ENCODE data around the gene SLIT3. TPM values are rescaled to one million over a fixed set of nuclear protein-coding genes. Genes with fewer than 3 reads are reported as not detected.

Gene SLIT3
- total and polyA plus RNA-seq, 2 donors from 2014 or later: 14.5 to 54.1 TPM

DNA sequence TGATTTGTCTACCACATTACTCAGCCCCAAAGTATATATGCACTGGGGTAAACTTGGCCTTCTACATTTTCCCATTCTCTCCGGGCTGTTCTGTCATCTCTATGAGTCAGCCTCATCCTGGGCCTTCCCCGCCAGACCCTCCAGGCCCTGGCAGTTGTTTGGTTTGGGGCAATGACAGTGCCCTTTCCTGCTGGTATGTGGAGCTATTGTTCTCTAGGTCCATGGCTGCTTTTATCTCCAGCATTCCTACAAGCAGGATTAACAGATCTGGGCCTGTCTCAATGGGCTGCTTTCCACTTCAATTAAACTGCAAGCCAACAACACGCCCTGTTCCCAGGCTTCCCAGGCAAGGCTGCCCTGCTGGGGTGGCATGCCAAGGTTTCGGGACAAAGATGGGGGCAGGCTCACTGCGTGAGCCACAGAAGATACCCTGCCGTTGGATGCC is 136.4 kb downstream of the SLIT3 start:
- H3K9ac ChIP-seq (ENCODE audit: low read length in 3 of 3): no peak overlapping the region
- no peak overlapping the region for H3K4me3 ChIP-seq (ENCODE audit: low read length in 3 of 3)
- H3K4me1 ChIP-seq (ENCODE audit: control insufficient read depth in 2 of 3, insufficient read depth in 2 of 3, low read depth in 1 of 3, low read length in 3 of 3): peaks cover 0 to 2% (median 0%) of the 10 kb centered on the region in 3 donors
- H3K27me3 ChIP-seq (ENCODE audit: control insufficient read depth, insufficient read depth, low read length): no peaks in the 10 kb centered on the region
- intact Hi-C loops (cut with DNase I): no loop called here
- H3K9me3 ChIP-seq (ENCODE audit: control insufficient read depth in 2 of 3, insufficient read depth in 1 of 3, low read length in 3 of 3): no peaks in the 10 kb centered on the region
- TF ChIP-seq CTCF (IDR thresholded peaks at IDR 0.05; ENCODE audit: borderline replicate concordance, extremely low read depth, insufficient read depth): no peak
- FAIRE-seq (no peak), DNase-seq (no peak)
- no peaks in the 10 kb centered on the region for H3K36me3 ChIP-seq (ENCODE audit: control insufficient read depth in 2 of 3, insufficient read depth in 3 of 3, low read length in 3 of 3)
- no peak overlapping the region for H3K27ac ChIP-seq (ENCODE audit: low read depth in 2 of 2, low read length in 2 of 2)

GRCh38 chr5:169162407-169162806 is 138.5 kb downstream of the SLIT3 start:
- DNase-seq (no peak), FAIRE-seq (no peak)
- no peak for TF ChIP-seq CTCF (IDR thresholded peaks at IDR 0.05; ENCODE audit: borderline replicate concordance, extremely low read depth, insufficient read depth)
- no peaks in the 10 kb centered on the region for H3K27me3 ChIP-seq (ENCODE audit: control insufficient read depth, insufficient read depth, low read length)
- H3K9ac ChIP-seq (ENCODE audit: low read length in 3 of 3): no peak overlapping the region
- peaks cover 0 to 14% (median 0%) of the 10 kb centered on the region in 3 donors for H3K9me3 ChIP-seq (ENCODE audit: control insufficient read depth in 2 of 3, insufficient read depth in 1 of 3, low read length in 3 of 3)
- H3K27ac ChIP-seq (ENCODE audit: low read depth in 2 of 2, low read length in 2 of 2): no peak overlapping the region
- H3K4me1 ChIP-seq (ENCODE audit: control insufficient read depth in 2 of 3, insufficient read depth in 2 of 3, low read depth in 1 of 3, low read length in 3 of 3): no peaks in the 10 kb centered on the region
- no peaks in the 10 kb centered on the region for H3K36me3 ChIP-seq (ENCODE audit: control insufficient read depth in 2 of 3, insufficient read depth in 3 of 3, low read length in 3 of 3)
- intact Hi-C loops (cut with DNase I): no loop called here
- H3K4me3 ChIP-seq (ENCODE audit: low read length in 3 of 3): no peak overlapping the region

- no peaks in the 10 kb centered on the region for H3K4me1 ChIP-seq (ENCODE audit: control insufficient read depth in 2 of 3, insufficient read depth in 2 of 3, low read depth in 1 of 3, low read length in 3 of 3)
- H3K9ac ChIP-seq (ENCODE audit: low read length in 3 of 3): no peak overlapping the region
- intact Hi-C loops (cut with DNase I): no loop called here
- H3K4me3 ChIP-seq (ENCODE audit: low read length in 3 of 3): no peak overlapping the region
- H3K9me3 ChIP-seq (ENCODE audit: control insufficient read depth in 2 of 3, insufficient read depth in 1 of 3, low read length in 3 of 3): peaks cover 0 to 14% (median 0%) of the 10 kb centered on the region in 3 donors
- no peak for TF ChIP-seq CTCF (IDR thresholded peaks at IDR 0.05; ENCODE audit: borderline replicate concordance, extremely low read depth, insufficient read depth)
- DNase-seq (peak; percentile 84 to 96 (median 94)), FAIRE-seq (no peak)
- no peaks in the 10 kb centered on the region for H3K27me3 ChIP-seq (ENCODE audit: control insufficient read depth, insufficient read depth, low read length)
- H3K36me3 ChIP-seq (ENCODE audit: control insufficient read depth in 2 of 3, insufficient read depth in 3 of 3, low read length in 3 of 3): no peaks in the 10 kb centered on the region
- peak overlapping the region in 1 of 2 donors; percentile 24 for H3K27ac ChIP-seq (ENCODE audit: low read depth in 2 of 2, low read length in 2 of 2)
These were observed 139.8 kb downstream of the SLIT3 start for GRCh38 chr5:169161022-169161680.
